GM12878 (cell line): ENCODE measurements around the gene FTL.

Experiments used
- GABPA ChIP-seq: IDR thresholded peaks from 2 replicates; pipeline ENCODE4 v1.6.1; 2014; ENCODE audit warnings: antibody characterized with exemption, low read depth, mild to moderate bottlenecking, inconsistent platforms
- KDM1A ChIP-seq: fragments of 200-600 bp; sonication (generic); IDR thresholded peaks from 2 replicates; pipeline ENCODE4 v1.6.1; 2016; ENCODE audit warnings: borderline replicate concordance
- MAX ChIP-seq: IDR thresholded peaks from 2 replicates; pipeline ENCODE4 v1.6.1; 2012; ENCODE audit warnings: low read depth, low read length, improper control_type of control experiment

- TF ChIP-seq KDM1A (no peak), MAX (no peak), GABPA (no peak)
Observed at GRCh38 chr19:48950830-48951519, 14.1 kb upstream of the FTL start.
